Colonic mucosa (tissue), 4 donors: ENCODE results near the gene SLC4A11. TPM values are rescaled to one million over a fixed set of nuclear protein-coding genes. Genes with fewer than 3 reads are reported as not detected.

ENCODE experiments used
- DNase-seq: peaks from one replicate; pipeline ENCODE4 v3.0.0-alpha.2; 2020
- H3K27ac ChIP-seq: fragments of 200-600 bp; one replicate; pipeline ENCODE4 v1.8.0; 2021
- H3K27me3 ChIP-seq: fragments of 200-600 bp; one replicate; pipeline ENCODE4 v1.8.0; 2021
- H3K36me3 ChIP-seq: fragments of 200-600 bp; one replicate; pipeline ENCODE4 v1.8.0; 2021
- H3K4me1 ChIP-seq: fragments of 200-600 bp; one replicate; pipeline ENCODE4 v1.8.0; 2021; ENCODE audit warnings: mild to moderate bottlenecking
- H3K4me3 ChIP-seq: fragments of 200-600 bp; one replicate; pipeline ENCODE4 v1.8.0; 2021
- H3K9ac ChIP-seq, 2 donors: one replicate each; pipeline ENCODE4 v1.7.0; 2013; ENCODE audit warnings: control low read depth in 2 of 2, low read depth in 2 of 2, low read length in 2 of 2
- H3K9me3 ChIP-seq: fragments of 200-600 bp; one replicate; pipeline ENCODE4 v1.8.0; 2021
- intact Hi-C: fragments of 100-400 bp; cut with DNase I; formaldehyde crosslinking; loops from one replicate; pipeline ENCODE4 v1.14.1; 2022
- total RNA-seq, 2 donors: library from RNA; stranded (reverse); fragmentation: NEBNext Ultra II Directional in 1 of 2; extraction: Animal tissue kit (Norgen Biotek cat#: 25700) in 1 of 2; gene quantifications; one replicate each; pipeline ENCODE4 v1.2.1, GENCODE V29; 2021
- TF ChIP-seq, protein P1 (sequence below): fragments of 200-600 bp; IDR thresholded peaks from one replicate; pipeline ENCODE4 v1.8.0; 2022; ENCODE audit warnings: antibody characterized with exemption, mild to moderate bottlenecking
- donor health status: healthy.
- donor health status: DM: no; HTN: no; CAD: no.
- donor health status: DM: no; HTN: no; CAD: no.

The SLC4A11 gene
- total RNA-seq, 2 donors from 2014 or later: 1.2 to 2.6 TPM

DNA sequence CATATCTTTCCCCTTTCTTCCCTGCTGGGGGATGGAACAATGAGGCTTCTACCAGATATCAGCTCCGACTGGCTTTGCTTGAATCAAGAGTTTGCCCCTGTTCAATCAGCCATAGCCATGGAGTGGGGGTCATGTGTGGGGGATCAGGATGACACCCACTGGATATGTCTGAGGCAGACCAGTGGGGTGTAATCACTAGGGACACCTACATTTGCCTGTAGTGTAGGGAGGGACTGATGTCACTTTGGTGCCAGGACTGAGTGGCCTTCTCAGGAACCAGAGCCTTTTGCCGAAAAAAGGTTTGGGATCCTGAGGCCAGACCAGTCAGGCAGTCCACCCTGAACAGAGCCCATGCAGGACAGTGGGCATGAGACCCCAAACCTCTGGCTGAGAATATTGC is 28.6 kb downstream of the SLC4A11 start:
- DNase-seq: no peak
- Histone ChIP-seq H3K4me3 (peak overlapping the region; percentile 95), H3K27ac (no peak overlapping the region), H3K27me3 (no peaks in the 10 kb centered on the region), H3K4me1 (no peaks in the 10 kb centered on the region), H3K36me3 (peaks cover 11% of the 10 kb centered on the region), H3K9ac (peak overlapping the region; percentile 88 to 95), H3K9me3 (no peaks in the 10 kb centered on the region)
- TF ChIP-seq, protein P1, sequence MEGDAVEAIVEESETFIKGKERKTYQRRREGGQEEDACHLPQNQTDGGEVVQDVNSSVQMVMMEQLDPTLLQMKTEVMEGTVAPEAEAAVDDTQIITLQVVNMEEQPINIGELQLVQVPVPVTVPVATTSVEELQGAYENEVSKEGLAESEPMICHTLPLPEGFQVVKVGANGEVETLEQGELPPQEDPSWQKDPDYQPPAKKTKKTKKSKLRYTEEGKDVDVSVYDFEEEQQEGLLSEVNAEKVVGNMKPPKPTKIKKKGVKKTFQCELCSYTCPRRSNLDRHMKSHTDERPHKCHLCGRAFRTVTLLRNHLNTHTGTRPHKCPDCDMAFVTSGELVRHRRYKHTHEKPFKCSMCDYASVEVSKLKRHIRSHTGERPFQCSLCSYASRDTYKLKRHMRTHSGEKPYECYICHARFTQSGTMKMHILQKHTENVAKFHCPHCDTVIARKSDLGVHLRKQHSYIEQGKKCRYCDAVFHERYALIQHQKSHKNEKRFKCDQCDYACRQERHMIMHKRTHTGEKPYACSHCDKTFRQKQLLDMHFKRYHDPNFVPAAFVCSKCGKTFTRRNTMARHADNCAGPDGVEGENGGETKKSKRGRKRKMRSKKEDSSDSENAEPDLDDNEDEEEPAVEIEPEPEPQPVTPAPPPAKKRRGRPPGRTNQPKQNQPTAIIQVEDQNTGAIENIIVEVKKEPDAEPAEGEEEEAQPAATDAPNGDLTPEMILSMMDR: no peak
- intact Hi-C loops: no loop called here

DNA sequence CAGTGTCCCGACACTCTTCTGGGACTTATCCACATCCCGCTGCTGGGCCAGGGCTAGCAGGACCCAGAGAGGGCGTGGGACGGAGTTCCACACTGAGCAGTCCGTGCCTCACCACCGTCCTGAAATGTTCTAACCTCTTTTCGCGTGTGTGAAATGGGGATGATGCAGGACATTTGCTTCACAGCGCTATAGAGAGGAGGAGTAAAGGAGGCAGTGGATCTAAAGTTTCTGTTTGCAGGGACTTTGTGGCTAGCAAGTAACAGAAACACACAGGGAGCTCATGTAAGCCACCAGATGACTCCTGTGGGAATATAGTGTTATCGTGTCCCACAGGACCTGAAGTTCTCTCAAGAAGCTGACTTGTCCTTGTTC is 29.1 kb downstream of the SLC4A11 start:
- DNase-seq: no peak
- Histone ChIP-seq H3K27me3 (no peaks in the 10 kb centered on the region), H3K4me3 (peak overlapping the region; percentile 95), H3K36me3 (peaks cover 11% of the 10 kb centered on the region), H3K4me1 (no peaks in the 10 kb centered on the region), H3K9me3 (no peaks in the 10 kb centered on the region), H3K27ac (peak overlapping the region; percentile 82), H3K9ac (peak overlapping the region; percentile 88 to 95)
- TF ChIP-seq, protein P1: no peak
- intact Hi-C loops: loop anchor here (5.0 kb wide), 1 partner anchor 48 kb away; no protein-coding TSS in a partner anchor

DNA sequence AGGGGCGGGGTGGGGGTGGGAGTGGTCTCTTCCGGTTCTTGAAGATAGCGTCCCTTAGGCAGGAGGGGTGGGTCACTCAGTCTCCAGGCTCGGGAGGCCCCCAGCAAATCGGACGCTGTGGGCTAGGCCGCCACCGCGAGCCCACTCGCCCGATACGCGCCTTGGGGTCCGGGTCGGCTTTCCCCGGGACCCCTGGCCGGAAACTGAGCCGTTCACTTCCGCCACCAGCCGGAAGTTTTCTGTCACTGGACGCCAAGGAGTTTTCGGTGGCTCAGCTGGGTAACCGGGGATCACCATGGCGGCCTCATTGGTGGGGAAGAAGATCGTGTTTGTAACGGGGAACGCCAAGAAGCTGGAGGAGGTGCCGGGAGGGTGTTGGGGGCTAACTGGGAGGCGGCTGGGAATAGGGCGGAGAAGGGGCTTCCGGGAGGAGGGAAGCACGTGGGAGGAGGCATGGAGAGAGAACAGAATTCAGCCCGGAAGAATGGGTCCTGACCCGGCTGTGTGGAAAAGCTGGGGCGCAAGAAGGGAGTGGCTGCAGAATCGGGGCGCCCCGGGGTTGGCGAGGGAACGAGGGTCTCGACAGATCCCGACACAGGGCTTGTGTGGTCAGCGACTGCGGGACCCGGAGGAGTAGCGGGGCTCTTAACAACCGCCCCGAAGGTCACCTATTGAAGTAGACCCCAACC is 29.6 kb downstream of the SLC4A11 start, which contains the start of gene ITPA:
Gene ITPA, plus strand, starts transcription at position 242 of the 689 bp plus-strand sequence. Its CDS starts 54 bp downstream, at position 296.
- Histone ChIP-seq H3K27me3 (no peaks in the 10 kb centered on the region), H3K27ac (peak within 1 kb of the TSS; percentile 82), H3K36me3 (peaks cover 11% of the 10 kb centered on the region), H3K4me3 (peak within 1 kb of the TSS; percentile 95), H3K9ac (peak within 1 kb of the TSS; percentile 88 to 95), H3K9me3 (no peaks in the 10 kb centered on the region), H3K4me1 (no peaks in the 10 kb centered on the region)
- intact Hi-C loops: loop anchor here (5.0 kb wide), 1 partner anchor 47 kb away; no protein-coding TSS in a partner anchor
- DNase-seq: peak; percentile 73
- TF ChIP-seq, protein P1: no peak

DNA sequence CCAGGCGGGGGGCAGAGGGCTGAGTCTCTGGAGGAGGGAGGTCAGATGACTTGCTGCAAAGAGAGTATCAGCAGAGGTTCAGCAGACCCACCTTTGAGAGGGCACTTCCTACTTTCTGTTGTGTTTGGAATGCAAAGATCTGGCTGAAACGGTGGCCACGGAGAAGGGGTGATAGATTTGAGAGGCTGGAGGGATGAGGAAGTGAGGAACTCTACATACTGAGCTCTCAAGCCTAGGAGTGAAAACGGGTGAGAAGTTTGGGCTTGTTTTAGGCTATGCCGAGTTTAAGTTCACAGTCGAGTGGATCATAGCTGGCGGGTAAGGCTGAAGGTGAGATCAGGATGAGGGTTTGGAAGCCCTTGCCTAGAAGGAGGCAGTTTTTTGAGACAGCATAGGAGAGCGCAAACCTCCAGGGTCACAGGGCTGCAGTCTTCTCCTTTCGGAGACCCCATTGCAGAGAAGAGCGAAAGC is 30.2 kb downstream of the SLC4A11 start:
- TF ChIP-seq, protein P1: no peak
- Histone ChIP-seq H3K27ac (peak overlapping the region; percentile 82), H3K36me3 (peaks cover 7% of the 10 kb centered on the region), H3K4me3 (peak overlapping the region; percentile 95), H3K4me1 (no peaks in the 10 kb centered on the region), H3K9me3 (no peaks in the 10 kb centered on the region), H3K9ac (peak overlapping the region; percentile 88 to 95), H3K27me3 (no peaks in the 10 kb centered on the region)
- DNase-seq: peak; percentile 34
- intact Hi-C loops: loop anchor here (5.0 kb wide), 1 partner anchor 47 kb away; no protein-coding TSS in a partner anchor

- peak within 1 kb of the TSS; percentile 75 for H3K4me3 ChIP-seq
- no peaks in the 10 kb centered on the region for H3K27me3 ChIP-seq
- peak; percentile 95 for DNase-seq
- no peaks in the 10 kb centered on the region for H3K9me3 ChIP-seq
- H3K9ac ChIP-seq: peak within 1 kb of the TSS; percentile 91 to 98
- H3K36me3 ChIP-seq: peaks cover 3% of the 10 kb centered on the region
- peak within 1 kb of the TSS; percentile 73 for H3K27ac ChIP-seq
- intact Hi-C loops: no loop called here
- H3K4me1 ChIP-seq: peaks cover 5% of the 10 kb centered on the region
- TF ChIP-seq, protein P1: no peak
These were observed 34.7 kb downstream of the SLC4A11 start, which contains the start of gene DDRGK1 for GRCh38 chr20:3204124-3204794. DDRGK1 (minus strand) TSS chr20:3204682; CDS start chr20:3204627, 55 bp downstream.
